T-helper 2 cell treated with Interferon-gamma antibody and Interleukin-4, amounts not matched to agents 5 μg/mL and 100 μg/mL, for 36 hours (primary cell): Measurements from ENCODE around the gene UNC13B.

Source experiments
- DNase-seq: peaks from one replicate; pipeline ENCODE4 v3.0.0; 2021; ENCODE audit warnings: low spot score
- H3K27ac Mint-ChIP-seq: one replicate; pipeline ENCODE4 v1.8.0; 2021; ENCODE audit warnings: mild to moderate bottlenecking, mixed read lengths
- H3K27me3 Mint-ChIP-seq: one replicate; pipeline ENCODE4 v1.8.0; 2021; ENCODE audit warnings: low read depth, mixed read lengths
- H3K36me3 Mint-ChIP-seq: one replicate; pipeline ENCODE4 v1.8.0; 2021; ENCODE audit warnings: low read depth, mixed read lengths
- H3K4me1 Mint-ChIP-seq: one replicate; pipeline ENCODE4 v1.8.0; 2021; ENCODE audit warnings: low read depth, mixed read lengths
- H3K4me3 Mint-ChIP-seq: one replicate; pipeline ENCODE4 v1.8.0; 2022; ENCODE audit warnings: mild to moderate bottlenecking, moderate library complexity, mixed read lengths
- H3K9me3 Mint-ChIP-seq: one replicate; pipeline ENCODE4 v1.8.0; 2021; ENCODE audit warnings: mixed read lengths

UNC13B gene

DNA sequence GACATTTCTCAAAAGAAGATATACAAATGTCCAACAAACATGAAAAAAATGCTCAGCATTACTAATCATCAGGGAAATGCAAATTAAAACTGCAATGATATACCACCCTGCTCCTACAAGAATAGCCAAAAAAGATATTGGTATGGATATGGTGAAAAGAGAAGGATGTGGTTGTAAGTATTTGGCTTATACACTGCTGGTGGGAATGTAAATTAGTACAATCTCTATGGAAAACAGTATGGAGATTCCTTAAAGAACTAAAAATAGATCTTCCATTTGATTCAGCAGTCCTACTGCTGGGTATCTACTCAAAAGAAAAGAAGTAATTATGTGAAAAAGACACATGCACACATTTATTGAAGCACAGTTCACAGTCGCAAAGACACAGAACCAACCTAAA lies 260.5 kb downstream of the UNC13B start:
- no peak for DNase-seq
- H3K4me3 Mint-ChIP-seq = no peak overlapping the region
- no peaks in the 10 kb centered on the region for H3K4me1 Mint-ChIP-seq
- no peaks in the 10 kb centered on the region for H3K36me3 Mint-ChIP-seq
- H3K27ac Mint-ChIP-seq = no peak overlapping the region
- H3K27me3 Mint-ChIP-seq = peaks cover 38% of the 10 kb centered on the region
- H3K9me3 Mint-ChIP-seq = no peaks in the 10 kb centered on the region

DNA sequence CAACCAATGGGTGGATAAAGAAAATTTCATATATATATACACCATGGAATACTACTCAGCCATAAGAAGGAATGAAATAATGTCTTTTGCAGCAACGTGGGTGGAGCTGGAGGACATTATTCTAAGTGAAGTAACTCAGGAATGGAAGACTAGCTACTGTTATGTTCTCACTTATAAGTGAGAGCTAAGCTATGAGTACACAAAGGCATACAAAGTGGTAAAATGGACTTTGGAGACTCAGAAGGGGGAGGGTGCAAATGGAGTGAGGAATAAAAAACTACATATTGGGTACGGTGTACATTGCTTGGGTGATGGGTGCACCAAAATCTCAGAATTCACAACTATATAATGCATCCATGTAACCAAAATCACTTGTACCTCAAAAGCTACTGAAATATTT lies 260.9 kb downstream of the UNC13B start:
- DNase-seq = no peak
- Mint-ChIP-seq H3K9me3 (no peaks in the 10 kb centered on the region), H3K4me3 (no peak overlapping the region), H3K4me1 (no peaks in the 10 kb centered on the region), H3K36me3 (no peaks in the 10 kb centered on the region), H3K27me3 (peaks cover 40% of the 10 kb centered on the region), H3K27ac (no peak overlapping the region)

- Mint-ChIP-seq H3K27ac (no peak overlapping the region), H3K4me1 (no peaks in the 10 kb centered on the region), H3K9me3 (no peaks in the 10 kb centered on the region), H3K27me3 (peaks cover 40% of the 10 kb centered on the region), H3K36me3 (no peaks in the 10 kb centered on the region), H3K4me3 (no peak overlapping the region)
- DNase-seq = no peak
Observed at GRCh38 chr9:35423499-35423898, 261.7 kb downstream of the UNC13B start.

DNA sequence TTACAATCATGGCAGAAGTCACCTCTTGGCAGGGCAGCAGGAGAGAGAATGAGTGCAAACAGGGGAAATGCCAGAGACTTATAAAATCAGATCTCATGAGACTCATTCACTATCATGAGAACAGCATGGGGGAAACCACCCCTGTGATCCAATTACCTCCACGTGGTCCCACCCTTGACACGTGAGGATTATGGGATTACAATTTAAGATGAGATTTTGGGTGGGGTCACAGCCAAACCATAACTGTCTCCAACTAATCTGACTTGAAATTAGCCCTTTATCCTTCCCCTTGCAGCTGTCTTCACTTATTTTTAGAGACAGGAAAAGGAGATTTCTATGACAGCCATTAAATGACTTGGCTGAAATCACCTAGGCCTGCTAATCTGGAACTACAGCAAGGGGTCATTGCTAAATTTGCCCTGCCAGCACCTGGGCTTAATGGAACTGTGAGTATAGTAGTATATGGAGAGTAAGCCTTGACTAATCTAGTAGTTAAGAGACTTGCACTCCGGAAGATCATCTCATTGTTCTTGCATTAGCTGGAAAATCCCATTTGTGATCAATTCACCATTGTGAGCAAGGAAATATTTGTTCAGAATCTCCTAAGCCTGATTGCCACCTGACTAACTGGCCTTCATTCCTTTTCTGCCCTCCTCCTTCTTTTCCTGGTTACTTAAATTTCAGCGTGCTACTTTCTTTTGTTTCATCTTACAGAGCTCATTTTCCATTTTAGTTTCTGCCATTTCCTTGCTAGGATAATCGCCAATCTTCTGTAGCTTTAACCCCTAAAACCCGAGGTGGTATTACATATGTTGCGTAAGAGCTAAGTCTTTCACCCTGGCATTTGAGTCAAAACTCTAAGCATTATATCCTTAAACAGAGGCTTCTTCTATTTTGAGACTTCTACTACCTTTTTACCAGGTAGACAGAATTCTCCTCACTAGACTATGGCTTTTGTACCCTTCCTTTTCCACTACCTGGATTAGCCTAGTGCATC lies 262.8 kb downstream of the UNC13B start:
- peaks cover 44% of the 10 kb centered on the region for H3K27me3 Mint-ChIP-seq
- no peaks in the 10 kb centered on the region for H3K9me3 Mint-ChIP-seq
- no peaks in the 10 kb centered on the region for H3K36me3 Mint-ChIP-seq
- no peak overlapping the region for H3K4me3 Mint-ChIP-seq
- no peak for DNase-seq
- no peaks in the 10 kb centered on the region for H3K4me1 Mint-ChIP-seq
- no peak overlapping the region for H3K27ac Mint-ChIP-seq

DNA sequence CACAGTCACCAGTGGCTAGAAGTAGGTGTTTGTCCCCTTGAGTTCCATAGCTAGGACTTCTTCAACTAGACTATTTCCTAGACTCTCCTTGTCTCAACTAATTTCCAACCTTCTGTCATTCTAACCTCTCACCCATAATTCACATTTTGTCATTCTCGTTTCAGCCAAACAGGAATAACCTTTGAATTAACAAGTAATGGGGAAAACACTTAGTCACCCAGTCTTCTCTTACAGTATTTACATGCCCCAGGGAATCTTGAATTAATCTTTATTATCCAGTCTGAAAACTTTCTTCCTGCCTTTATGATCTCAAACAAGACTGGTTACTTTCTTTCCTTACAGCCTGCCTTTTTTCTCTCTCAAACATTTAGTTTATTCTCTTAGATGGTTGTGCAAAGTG lies 264.8 kb downstream of the UNC13B start:
- H3K9me3 Mint-ChIP-seq = no peaks in the 10 kb centered on the region
- no peaks in the 10 kb centered on the region for H3K36me3 Mint-ChIP-seq
- H3K27ac Mint-ChIP-seq = no peak overlapping the region
- no peak overlapping the region for H3K4me3 Mint-ChIP-seq
- H3K27me3 Mint-ChIP-seq = peaks cover 45% of the 10 kb centered on the region
- no peak for DNase-seq
- no peaks in the 10 kb centered on the region for H3K4me1 Mint-ChIP-seq

DNA sequence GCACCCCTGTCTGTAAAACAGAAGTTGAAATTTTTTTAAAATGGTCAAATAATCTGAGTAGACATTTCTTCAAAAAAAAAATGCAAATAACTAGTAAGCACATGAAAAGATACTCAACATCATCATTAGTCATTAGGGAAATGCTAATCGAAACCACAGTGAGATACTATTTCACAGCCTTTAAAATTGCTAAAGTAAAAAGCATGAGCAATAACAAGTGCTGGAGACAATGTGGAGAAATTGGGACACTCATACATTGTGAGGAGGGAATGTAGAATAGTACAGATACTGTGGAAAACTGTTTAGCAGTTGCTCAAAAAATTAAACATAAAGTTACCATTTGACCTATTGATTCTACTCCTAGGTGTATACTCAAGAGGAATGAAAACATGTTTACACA lies 269.7 kb downstream of the UNC13B start:
- H3K36me3 Mint-ChIP-seq = no peaks in the 10 kb centered on the region
- no peaks in the 10 kb centered on the region for H3K4me1 Mint-ChIP-seq
- no peak for DNase-seq
- H3K27me3 Mint-ChIP-seq = peaks cover 38% of the 10 kb centered on the region
- H3K9me3 Mint-ChIP-seq = no peaks in the 10 kb centered on the region
- no peak overlapping the region for H3K27ac Mint-ChIP-seq
- no peak overlapping the region for H3K4me3 Mint-ChIP-seq

- H3K27me3 Mint-ChIP-seq = peaks cover 33% of the 10 kb centered on the region
- no peak overlapping the region for H3K4me3 Mint-ChIP-seq
- H3K4me1 Mint-ChIP-seq = no peaks in the 10 kb centered on the region
- H3K27ac Mint-ChIP-seq = no peak overlapping the region
- H3K9me3 Mint-ChIP-seq = no peaks in the 10 kb centered on the region
- H3K36me3 Mint-ChIP-seq = no peaks in the 10 kb centered on the region
- no peak for DNase-seq
Observed at GRCh38 chr9:35432076-35432475, 270.3 kb downstream of the UNC13B start.

DNA sequence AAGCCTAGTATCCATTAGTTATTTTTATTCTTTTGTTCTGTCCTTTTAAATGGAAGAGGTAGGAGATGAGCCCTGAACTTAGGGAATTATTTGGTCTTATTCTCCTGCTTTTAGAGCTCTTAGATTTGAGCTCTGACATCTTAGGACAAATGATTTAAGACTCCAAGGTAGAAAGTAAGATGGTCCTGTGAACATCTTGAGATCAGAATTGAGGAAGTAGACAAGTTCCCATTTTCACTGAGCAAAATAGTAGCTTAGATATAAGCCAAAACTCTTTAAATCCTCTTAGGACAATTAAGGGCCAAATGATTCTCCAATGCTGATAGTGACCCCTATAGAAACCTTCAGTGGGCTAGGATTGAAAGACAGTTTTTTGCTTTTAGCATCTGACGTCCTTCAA lies 275.1 kb downstream of the UNC13B start:
- no peak overlapping the region for H3K27ac Mint-ChIP-seq
- H3K27me3 Mint-ChIP-seq = peaks cover 11% of the 10 kb centered on the region
- no peak for DNase-seq
- no peaks in the 10 kb centered on the region for H3K9me3 Mint-ChIP-seq
- H3K4me3 Mint-ChIP-seq = no peak overlapping the region
- no peaks in the 10 kb centered on the region for H3K36me3 Mint-ChIP-seq
- H3K4me1 Mint-ChIP-seq = no peaks in the 10 kb centered on the region

- Mint-ChIP-seq H3K4me3 (no peak overlapping the region), H3K4me1 (no peaks in the 10 kb centered on the region), H3K9me3 (no peaks in the 10 kb centered on the region), H3K27ac (no peak overlapping the region), H3K36me3 (no peaks in the 10 kb centered on the region), H3K27me3 (peaks cover 32% of the 10 kb centered on the region)
- no peak for DNase-seq
Observed at GRCh38 chr9:35446012-35446411, 284.2 kb downstream of the UNC13B start.

- H3K27ac Mint-ChIP-seq = no peak overlapping the region
- DNase-seq = no peak
- no peaks in the 10 kb centered on the region for H3K9me3 Mint-ChIP-seq
- no peak overlapping the region for H3K4me3 Mint-ChIP-seq
- H3K27me3 Mint-ChIP-seq = peaks cover 38% of the 10 kb centered on the region
- H3K4me1 Mint-ChIP-seq = no peaks in the 10 kb centered on the region
- H3K36me3 Mint-ChIP-seq = no peaks in the 10 kb centered on the region
Observed at GRCh38 chr9:35448496-35448895, 286.7 kb downstream of the UNC13B start.

GRCh38 chr9:35452481-35452880 lies 290.7 kb downstream of the UNC13B start:
- H3K27me3 Mint-ChIP-seq = peaks cover 22% of the 10 kb centered on the region
- H3K36me3 Mint-ChIP-seq = no peaks in the 10 kb centered on the region
- no peak overlapping the region for H3K27ac Mint-ChIP-seq
- peaks cover 8% of the 10 kb centered on the region for H3K9me3 Mint-ChIP-seq
- H3K4me1 Mint-ChIP-seq = no peaks in the 10 kb centered on the region
- no peak overlapping the region for H3K4me3 Mint-ChIP-seq
- DNase-seq = no peak

- Mint-ChIP-seq H3K4me3 (no peak overlapping the region), H3K36me3 (no peaks in the 10 kb centered on the region), H3K27ac (no peak overlapping the region), H3K27me3 (peaks cover 21% of the 10 kb centered on the region), H3K4me1 (no peaks in the 10 kb centered on the region), H3K9me3 (peaks cover 8% of the 10 kb centered on the region)
- DNase-seq = no peak
Observed at GRCh38 chr9:35453786-35454185, 292.0 kb downstream of the UNC13B start.
